GM19043 (cell line): ENCODE data around the gene DNPH1.
A peak's percentile ranks its signal among the peaks of the same experiment; 100 is the strongest.

Source experiments
- ATAC-seq: cut with Tn5 transposase; IDR thresholded peaks from one replicate; pipeline ENCODE4 v1.9.1; 2021; ENCODE audit warnings: low read depth; ENCODE audit not compliant: unreplicated experiment

DNPH1 gene

GRCh38 chr6:43228951-43229802 is at the start of gene DNPH1:
DNPH1 (minus strand) TSS chr6:43229481; CDS start chr6:43229456, 25 bp downstream.
- peak; percentile 69 for ATAC-seq

GRCh38 chr6:43278524-43279078 is 49.3 kb upstream of the DNPH1 start:
- no peak for ATAC-seq

GRCh38 chr6:43277643-43278523 is 48.6 kb upstream of the DNPH1 start:
- no peak for ATAC-seq

GRCh38 chr6:43277306-43277642 is 48.0 kb upstream of the DNPH1 start:
- ATAC-seq = no peak

GRCh38 chr6:43276577-43277305 is 47.5 kb upstream of the DNPH1 start:
- ATAC-seq = no peak

- no peak for ATAC-seq
Observed at GRCh38 chr6:43275801-43276576, 46.7 kb upstream of the DNPH1 start.

- ATAC-seq = no peak
Observed at GRCh38 chr6:43274916-43275597, 45.8 kb upstream of the DNPH1 start.

GRCh38 chr6:43274127-43274915 is 45.0 kb upstream of the DNPH1 start:
- ATAC-seq = no peak

GRCh38 chr6:43273707-43274106 is 44.4 kb upstream of the DNPH1 start:
- ATAC-seq = no peak

- ATAC-seq = no peak
Observed at GRCh38 chr6:43271944-43272343, 42.7 kb upstream of the DNPH1 start.

- no peak for ATAC-seq
Observed at GRCh38 chr6:43271103-43271815, 42.0 kb upstream of the DNPH1 start.

- ATAC-seq = no peak
Observed at GRCh38 chr6:43269273-43270007, 40.2 kb upstream of the DNPH1 start.

- no peak for ATAC-seq
Observed at GRCh38 chr6:43268782-43269272, 39.5 kb upstream of the DNPH1 start.

GRCh38 chr6:43268355-43268700 is 39.0 kb upstream of the DNPH1 start:
- ATAC-seq = no peak

- ATAC-seq = no peak
Observed at GRCh38 chr6:43267619-43268354, 38.5 kb upstream of the DNPH1 start.

- no peak for ATAC-seq
Observed at GRCh38 chr6:43265564-43265963, 36.3 kb upstream of the DNPH1 start.
